HepG2 (cell line): ENCODE data around the gene LRR1. TPM values are rescaled to one million over a fixed set of nuclear protein-coding genes. Genes with fewer than 3 reads are reported as not detected.
A peak's percentile ranks its signal among the peaks of the same experiment; 100 is the strongest.

Experiments used
- GLMP ChIP-seq: sonication (generic); formaldehyde crosslinking; IDR thresholded peaks from 2 replicates; pipeline ENCODE4 v1.9.0; 2021; ENCODE audit warnings: missing genetic modification reagents, mild to moderate bottlenecking, borderline replicate concordance
- MTA3 ChIP-seq: sonication (generic); formaldehyde crosslinking; IDR thresholded peaks from 2 replicates; pipeline ENCODE4 v1.4.0; 2020; ENCODE audit warnings: missing genetic modification reagents
- RBM39 ChIP-seq: fragments of 200-400 bp; formaldehyde crosslinking; IDR thresholded peaks from one replicate; pipeline ENCODE4 v1.6.1; 2018; ENCODE audit warnings: antibody characterized with exemption, mild to moderate bottlenecking, low read depth, low read length; ENCODE audit not compliant: poor library complexity, severe bottlenecking
- SKIL ChIP-seq: sonication (generic); formaldehyde crosslinking; IDR thresholded peaks from 2 replicates; pipeline ENCODE4 v1.8.0; 2022; ENCODE audit warnings: missing genetic modification reagents, mild to moderate bottlenecking, moderate library complexity, borderline replicate concordance
- U2AF2 ChIP-seq: fragments of 200-400 bp; formaldehyde crosslinking; IDR thresholded peaks from 2 replicates; pipeline ENCODE4 v1.6.1; 2017; ENCODE audit warnings: low read depth, mild to moderate bottlenecking, low read length
- ZNF274 ChIP-seq: sonication (generic); formaldehyde crosslinking; IDR thresholded peaks from 2 replicates; pipeline ENCODE4 v1.5.1; 2020; ENCODE audit warnings: mild to moderate bottlenecking, missing genetic modification reagents
- ZNF280D ChIP-seq: sonication (generic); formaldehyde crosslinking; IDR thresholded peaks from 2 replicates; pipeline ENCODE4 v1.5.1; 2020; ENCODE audit warnings: mild to moderate bottlenecking, missing genetic modification reagents
- ZNF674 ChIP-seq: sonication (generic); formaldehyde crosslinking; IDR thresholded peaks from 2 replicates; pipeline ENCODE4 v1.5.0; 2020; ENCODE audit warnings: low read depth, mild to moderate bottlenecking, missing genetic modification reagents
- ZNF850 ChIP-seq: sonication (generic); formaldehyde crosslinking; conservative IDR thresholded peaks from 2 replicates; pipeline ENCODE4 v1.9.0; 2021; ENCODE audit warnings: mild to moderate bottlenecking, missing genetic modification reagents
- ZNF883 ChIP-seq: sonication (generic); formaldehyde crosslinking; IDR thresholded peaks from 2 replicates; pipeline ENCODE4 v1.5.1; 2020; ENCODE audit warnings: mild to moderate bottlenecking, missing genetic modification reagents; ENCODE audit errors: not compliant biosample characterization
- polyA plus RNA-seq, 8 experiments: library from polyadenylated mRNA; depleted of rRNA in 3 of 8; stranded (reverse) in 7 of 8; unstranded in 1 of 8; fragments of >200 nt; fragmentation: Illumina TruSeq in 4 of 8; extraction: Trizol in 4 of 8; gene quantifications; 2 replicates each; pipeline versions ENCODE4 v1.2.1 to v1.2.3, GENCODE V29; 2011 to 2016; ENCODE audit warnings: low read depth in 4 of 8, missing spikeins in 1 of 8, mixed read lengths in 1 of 8; ENCODE audit not compliant: insufficient read depth in 1 of 8
- total RNA-seq, 5 experiments: library from RNA; depleted of rRNA; stranded (reverse); fragments of >200 nt; fragmentation: Illumina TruSeq; extraction: Trizol; gene quantifications; 2 replicates each; pipeline ENCODE4 v1.2.3, GENCODE V29; 2016; ENCODE audit warnings: low read depth in 1 of 5
- TF ChIP-seq, protein P1 (sequence below): sonication (generic); formaldehyde crosslinking; IDR thresholded peaks from 2 replicates; pipeline ENCODE4 v1.4.0; 2020; ENCODE audit warnings: mild to moderate bottlenecking, missing genetic modification reagents
- TF ChIP-seq, protein P2 (sequence below): sonication (generic); formaldehyde crosslinking; IDR thresholded peaks from 2 replicates; pipeline ENCODE4 v1.9.0; 2021; ENCODE audit warnings: missing genetic modification reagents, borderline replicate concordance
- TF ChIP-seq, protein P3 (sequence below): sonication (generic); formaldehyde crosslinking; IDR thresholded peaks from 2 replicates; pipeline ENCODE4 v1.5.0; 2020; ENCODE audit warnings: mild to moderate bottlenecking, missing genetic modification reagents
- TF ChIP-seq, protein P4 (sequence below): sonication (generic); formaldehyde crosslinking; IDR thresholded peaks from 2 replicates; pipeline ENCODE4 v1.5.0; 2020; ENCODE audit warnings: missing genetic modification reagents

The LRR1 gene
- total and polyA plus RNA-seq, 2 of the 13 experiments (the other 11 are each of a cell fraction or from before 2014, with no cell fraction given), result 7.0 to 36.2 TPM

- no peak; the same call in 1 of the 2 replicates for TF ChIP-seq GLMP (CRISPR knock-in tag)
- TF ChIP-seq, protein P1, sequence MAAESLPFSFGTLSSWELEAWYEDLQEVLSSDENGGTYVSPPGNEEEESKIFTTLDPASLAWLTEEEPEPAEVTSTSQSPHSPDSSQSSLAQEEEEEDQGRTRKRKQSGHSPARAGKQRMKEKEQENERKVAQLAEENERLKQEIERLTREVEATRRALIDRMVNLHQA (CRISPR knock-in tag), result no peak
- TF ChIP-seq ZNF274, result peak; percentile 44
- TF ChIP-seq MTA3 (CRISPR knock-in tag), result no peak
- no peak for TF ChIP-seq U2AF2
- TF ChIP-seq, protein P2, sequence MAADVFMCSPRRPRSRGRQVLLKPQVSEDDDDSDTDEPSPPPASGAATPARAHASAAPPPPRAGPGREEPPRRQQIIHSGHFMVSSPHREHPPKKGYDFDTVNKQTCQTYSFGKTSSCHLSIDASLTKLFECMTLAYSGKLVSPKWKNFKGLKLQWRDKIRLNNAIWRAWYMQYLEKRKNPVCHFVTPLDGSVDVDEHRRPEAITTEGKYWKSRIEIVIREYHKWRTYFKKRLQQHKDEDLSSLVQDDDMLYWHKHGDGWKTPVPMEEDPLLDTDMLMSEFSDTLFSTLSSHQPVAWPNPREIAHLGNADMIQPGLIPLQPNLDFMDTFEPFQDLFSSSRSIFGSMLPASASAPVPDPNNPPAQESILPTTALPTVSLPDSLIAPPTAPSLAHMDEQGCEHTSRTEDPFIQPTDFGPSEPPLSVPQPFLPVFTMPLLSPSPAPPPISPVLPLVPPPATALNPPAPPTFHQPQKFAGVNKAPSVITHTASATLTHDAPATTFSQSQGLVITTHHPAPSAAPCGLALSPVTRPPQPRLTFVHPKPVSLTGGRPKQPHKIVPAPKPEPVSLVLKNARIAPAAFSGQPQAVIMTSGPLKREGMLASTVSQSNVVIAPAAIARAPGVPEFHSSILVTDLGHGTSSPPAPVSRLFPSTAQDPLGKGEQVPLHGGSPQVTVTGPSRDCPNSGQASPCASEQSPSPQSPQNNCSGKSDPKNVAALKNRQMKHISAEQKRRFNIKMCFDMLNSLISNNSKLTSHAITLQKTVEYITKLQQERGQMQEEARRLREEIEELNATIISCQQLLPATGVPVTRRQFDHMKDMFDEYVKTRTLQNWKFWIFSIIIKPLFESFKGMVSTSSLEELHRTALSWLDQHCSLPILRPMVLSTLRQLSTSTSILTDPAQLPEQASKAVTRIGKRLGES (CRISPR knock-in tag), result no peak
- TF ChIP-seq RBM39, result peak; percentile 15
- TF ChIP-seq, protein P3, sequence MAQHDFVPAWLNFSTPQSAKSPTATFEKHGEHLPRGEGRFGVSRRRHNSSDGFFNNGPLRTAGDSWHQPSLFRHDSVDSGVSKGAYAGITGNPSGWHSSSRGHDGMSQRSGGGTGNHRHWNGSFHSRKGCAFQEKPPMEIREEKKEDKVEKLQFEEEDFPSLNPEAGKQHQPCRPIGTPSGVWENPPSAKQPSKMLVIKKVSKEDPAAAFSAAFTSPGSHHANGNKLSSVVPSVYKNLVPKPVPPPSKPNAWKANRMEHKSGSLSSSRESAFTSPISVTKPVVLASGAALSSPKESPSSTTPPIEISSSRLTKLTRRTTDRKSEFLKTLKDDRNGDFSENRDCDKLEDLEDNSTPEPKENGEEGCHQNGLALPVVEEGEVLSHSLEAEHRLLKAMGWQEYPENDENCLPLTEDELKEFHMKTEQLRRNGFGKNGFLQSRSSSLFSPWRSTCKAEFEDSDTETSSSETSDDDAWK (CRISPR knock-in tag), result no peak
- TF ChIP-seq ZNF674 (CRISPR knock-in tag), result no peak
- TF ChIP-seq ZNF883 (CRISPR knock-in tag), result peak; percentile 70
- no peak for TF ChIP-seq ZNF280D
- TF ChIP-seq ZNF850 (CRISPR knock-in tag), result peak; percentile 80
- TF ChIP-seq, protein P4, sequence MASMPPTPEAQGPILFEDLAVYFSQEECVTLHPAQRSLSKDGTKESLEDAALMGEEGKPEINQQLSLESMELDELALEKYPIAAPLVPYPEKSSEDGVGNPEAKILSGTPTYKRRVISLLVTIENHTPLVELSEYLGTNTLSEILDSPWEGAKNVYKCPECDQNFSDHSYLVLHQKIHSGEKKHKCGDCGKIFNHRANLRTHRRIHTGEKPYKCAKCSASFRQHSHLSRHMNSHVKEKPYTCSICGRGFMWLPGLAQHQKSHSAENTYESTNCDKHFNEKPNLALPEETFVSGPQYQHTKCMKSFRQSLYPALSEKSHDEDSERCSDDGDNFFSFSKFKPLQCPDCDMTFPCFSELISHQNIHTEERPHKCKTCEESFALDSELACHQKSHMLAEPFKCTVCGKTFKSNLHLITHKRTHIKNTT (CRISPR knock-in tag), result no peak
- TF ChIP-seq SKIL (CRISPR knock-in tag), result peak; percentile 70
Measured at GRCh38 chr14:49633640-49634546, 35.2 kb downstream of the LRR1 start (continued).
